Measurements from ENCODE around the gene UVRAG.

UVRAG gene

GRCh38 chr11:75814677-75815344, at the start of gene UVRAG:
Gene UVRAG (plus strand): TSS chr11:75815210. CDS start chr11:75815408, 198 bp downstream.
- DNase-seq, result peak; percentile 99

GRCh38 chr11:75766443-75767227, 48.4 kb upstream of the UVRAG start:
- no peak for DNase-seq

- no peak for DNase-seq
These were observed 47.8 kb upstream of the UVRAG start for GRCh38 chr11:75767228-75767572.

- no peak for DNase-seq
These were observed 47.3 kb upstream of the UVRAG start for GRCh38 chr11:75767793-75768111.

DNA sequence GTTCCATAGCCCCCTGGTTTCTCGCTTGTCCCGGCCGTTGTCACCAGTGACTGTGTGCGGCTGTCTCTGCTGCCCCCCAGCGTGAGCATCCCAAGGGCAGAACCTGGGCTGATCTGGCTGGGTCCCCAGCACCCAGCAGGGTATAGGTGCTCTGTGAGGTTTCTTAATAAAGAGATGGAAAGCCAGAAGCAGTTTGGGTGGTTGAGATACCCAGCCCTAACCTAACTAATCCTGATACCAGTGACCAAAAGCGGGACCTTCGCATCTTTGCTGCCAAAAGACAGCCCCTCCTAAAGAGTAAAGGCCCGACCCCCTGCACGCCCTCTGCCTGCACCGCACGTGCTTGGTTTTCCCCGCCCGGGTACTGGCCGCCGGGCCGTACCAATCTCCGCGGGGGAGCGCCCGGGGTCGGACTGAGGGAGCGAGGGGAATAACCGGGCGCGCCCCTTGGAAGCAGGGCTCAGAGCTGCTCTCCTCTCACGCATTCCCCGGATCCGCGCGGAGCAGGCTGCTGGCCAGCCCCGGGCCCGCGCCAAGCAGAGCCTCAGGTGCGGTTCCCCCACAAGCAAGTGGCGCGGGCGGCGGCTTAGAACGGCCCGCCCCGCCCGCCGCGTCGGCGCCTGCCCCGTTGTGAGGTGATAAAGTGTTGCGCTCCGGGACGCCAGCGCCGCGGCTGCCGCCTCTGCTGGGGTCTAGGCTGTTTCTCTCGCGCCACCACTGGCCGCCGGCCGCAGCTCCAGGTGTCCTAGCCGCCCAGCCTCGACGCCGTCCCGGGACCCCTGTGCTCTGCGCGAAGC, 46.7 kb upstream of the UVRAG start, which contains the start of gene DGAT2:
DGAT2 (plus strand) TSS at position 667 of the 797 bp plus-strand sequence. CDS start 214 bp downstream, outside the sequence.
- peak; percentile 86 for DNase-seq

DNA sequence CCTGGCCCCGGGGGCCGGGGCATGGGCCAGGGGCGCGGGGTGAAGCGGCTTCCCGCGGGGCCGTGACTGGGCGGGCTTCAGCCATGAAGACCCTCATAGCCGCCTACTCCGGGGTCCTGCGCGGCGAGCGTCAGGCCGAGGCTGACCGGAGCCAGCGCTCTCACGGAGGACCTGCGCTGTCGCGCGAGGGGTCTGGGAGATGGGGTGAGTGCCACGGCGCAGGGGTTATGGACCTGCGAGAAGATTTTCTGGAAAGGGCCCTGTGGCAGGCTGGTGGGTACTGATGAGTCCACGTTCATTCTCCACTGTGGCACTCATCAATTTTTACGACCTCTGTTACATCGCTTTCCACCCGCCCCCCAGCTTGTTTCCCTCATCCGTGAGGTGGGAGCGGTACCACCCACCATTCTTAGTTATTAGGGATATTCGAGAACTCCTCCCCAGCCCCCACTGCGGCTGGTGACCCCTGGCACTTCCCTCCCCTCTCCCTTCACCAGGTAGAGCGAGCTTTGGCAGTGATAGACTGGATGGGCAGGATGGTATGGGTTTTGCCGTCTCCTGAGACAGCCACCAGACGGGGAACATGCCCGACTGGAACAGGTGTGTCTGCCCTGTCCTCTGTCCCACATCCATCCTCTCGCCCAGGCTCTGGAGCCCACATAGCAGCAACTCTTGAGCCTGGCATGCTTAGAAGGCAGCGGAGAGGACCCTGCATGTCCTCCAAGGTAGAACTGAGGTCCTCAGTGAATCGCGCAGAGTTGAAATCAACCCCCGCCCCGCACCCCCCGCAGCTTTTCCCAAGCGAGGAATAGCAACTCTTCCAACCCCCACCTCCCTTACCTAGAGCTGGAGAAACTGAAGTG, 45.9 kb upstream of the UVRAG start:
- no peak for DNase-seq

DNA sequence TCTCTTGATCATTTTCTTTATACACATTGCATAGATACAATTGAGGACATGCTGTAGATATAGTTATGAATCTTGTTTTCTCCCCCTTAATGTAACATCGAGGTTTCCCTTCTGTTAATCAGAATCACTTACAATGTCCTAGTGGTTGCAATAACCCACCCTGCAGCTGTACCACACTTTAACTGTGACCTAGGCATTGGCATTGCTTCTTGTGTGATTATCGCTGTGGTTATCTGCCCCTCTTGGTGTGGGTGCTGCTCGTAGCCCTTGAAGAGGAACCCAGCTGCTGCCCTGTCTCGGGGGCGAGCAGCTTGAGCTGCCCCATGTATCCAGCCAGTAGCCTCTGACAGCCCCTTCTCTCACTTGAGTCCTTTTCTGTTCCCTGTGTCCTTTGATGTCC, 44.9 kb upstream of the UVRAG start:
- DNase-seq, result no peak

GRCh38 chr11:75771646-75772410, 43.2 kb upstream of the UVRAG start:
- no peak for DNase-seq

GRCh38 chr11:75773595-75774353, 41.2 kb upstream of the UVRAG start:
- no peak for DNase-seq

- DNase-seq, result no peak
These were observed 40.0 kb upstream of the UVRAG start for GRCh38 chr11:75775056-75775455.

DNA sequence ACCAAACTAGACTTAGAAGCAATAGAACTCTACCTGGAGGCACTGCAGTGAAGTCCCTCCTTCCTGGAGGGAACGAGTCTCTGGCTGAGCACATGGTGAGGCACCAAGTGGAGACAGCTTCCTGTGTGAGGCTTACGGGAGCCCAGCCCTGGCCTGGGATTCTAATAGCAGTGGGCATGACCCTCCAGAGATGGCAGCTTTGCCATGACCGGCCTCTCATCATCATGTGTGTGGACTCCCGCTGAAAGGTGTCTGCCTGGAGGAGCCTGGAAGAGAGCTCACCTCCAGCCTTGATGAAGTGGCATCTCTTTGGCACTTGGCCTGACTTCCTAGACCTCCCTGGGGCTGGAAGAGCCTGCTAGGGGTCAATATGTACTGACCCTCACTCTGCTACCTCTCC, 38.5 kb upstream of the UVRAG start:
- DNase-seq, result no peak

DNA sequence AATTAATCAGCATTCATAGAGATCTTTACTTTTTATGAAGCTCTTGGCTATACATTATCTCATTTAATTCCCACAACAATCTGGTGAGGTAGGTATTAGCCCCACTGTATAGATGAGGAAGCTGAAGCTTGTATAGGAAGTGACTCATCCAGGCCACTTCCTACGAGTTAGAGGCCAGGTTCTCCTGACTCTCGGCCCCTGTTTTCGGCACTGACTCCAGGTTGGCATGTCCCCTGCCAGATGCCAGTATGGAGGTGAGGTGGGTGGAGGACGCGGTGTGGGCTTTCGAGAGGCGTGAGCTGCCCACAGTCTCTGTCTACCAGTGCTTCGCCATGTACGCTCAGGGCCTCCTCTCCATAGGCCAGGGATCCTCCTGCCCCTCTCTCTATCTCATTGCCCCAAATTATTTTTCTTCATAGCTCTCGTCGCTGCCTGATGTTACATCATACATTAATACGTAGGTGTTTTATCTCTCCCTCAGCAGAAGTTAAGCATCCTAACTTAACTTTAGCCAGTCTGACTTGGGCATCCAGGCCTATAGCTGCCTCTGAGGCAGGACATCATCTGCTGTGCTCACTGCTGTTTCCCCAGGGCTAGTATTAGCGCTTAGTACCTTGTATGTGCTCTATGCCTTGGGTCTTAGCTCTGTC, 37.4 kb upstream of the UVRAG start:
- DNase-seq, result no peak

DNA sequence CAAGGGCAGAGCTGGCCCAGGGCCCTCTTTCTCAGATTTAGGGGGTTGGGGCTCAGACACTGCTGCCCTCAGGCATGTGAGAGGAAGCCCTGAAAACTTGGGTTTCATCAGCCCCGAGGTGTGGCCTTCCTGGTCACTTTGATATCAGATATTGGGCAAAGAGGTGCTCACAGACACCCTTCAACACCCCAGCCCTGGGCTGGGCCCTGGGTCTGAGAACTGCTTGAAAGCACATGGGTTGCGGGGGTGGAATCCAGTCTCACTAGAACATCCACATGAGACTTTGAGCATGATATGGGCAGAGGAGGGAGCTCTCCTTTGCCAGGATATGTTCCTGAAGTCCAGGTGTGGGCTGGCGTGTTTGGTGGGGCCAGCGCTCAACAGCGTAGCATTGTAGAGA, 36.0 kb upstream of the UVRAG start:
- DNase-seq, result no peak

DNA sequence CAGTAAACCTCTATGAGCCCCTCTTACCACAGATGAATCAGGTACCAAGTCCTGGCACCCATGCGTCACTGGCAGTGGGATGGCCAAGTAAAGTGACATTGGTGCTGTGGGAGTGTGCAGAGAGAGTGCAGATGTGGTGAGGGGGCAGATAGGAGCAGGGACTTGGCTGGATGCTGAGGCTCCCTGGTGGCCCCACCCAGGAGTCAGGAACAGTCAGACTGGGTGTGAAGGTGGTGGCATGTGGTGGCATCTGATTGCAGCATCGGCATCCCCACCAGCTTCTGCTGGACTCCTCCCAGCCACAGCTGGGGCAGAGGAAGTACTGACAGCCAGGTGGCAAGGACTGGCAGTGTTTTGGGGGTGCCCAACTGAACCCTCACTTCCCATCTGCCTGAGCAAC, 35.0 kb upstream of the UVRAG start:
- no peak for DNase-seq

GRCh38 chr11:75780888-75781287, 34.1 kb upstream of the UVRAG start:
- no peak for DNase-seq

DNA sequence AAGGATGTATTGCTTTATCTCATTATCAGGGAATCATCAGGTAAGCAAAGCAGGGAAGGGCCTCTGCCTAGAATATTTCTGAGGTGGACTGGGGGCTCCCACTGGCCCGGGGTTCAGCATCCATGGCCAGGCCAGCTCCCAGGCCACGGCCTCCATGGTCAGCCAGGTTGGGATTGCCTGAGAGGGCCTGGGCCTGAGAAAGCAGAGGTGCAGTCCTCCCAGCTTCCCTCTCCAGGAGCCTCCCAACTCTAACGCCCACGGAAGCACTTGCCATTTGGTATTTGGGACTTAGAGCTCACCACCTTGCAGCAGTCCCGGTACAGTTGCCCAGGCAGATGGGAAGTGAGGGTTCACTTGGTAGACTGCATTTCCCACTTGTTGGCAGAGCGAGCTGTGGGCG, 33.7 kb upstream of the UVRAG start:
- no peak for DNase-seq

GRCh38 chr11:75781831-75782230, 33.2 kb upstream of the UVRAG start:
- DNase-seq, result no peak

GRCh38 chr11:75782540-75783263, 32.3 kb upstream of the UVRAG start:
- DNase-seq, result no peak

- DNase-seq, result no peak
These were observed 31.5 kb upstream of the UVRAG start for GRCh38 chr11:75783416-75784084.

Data from NCI-H510A treated with DMSO at 0.1 percent for 48 hours (cell line).